ENCODE measurements around the gene CELSR1.

DNA sequence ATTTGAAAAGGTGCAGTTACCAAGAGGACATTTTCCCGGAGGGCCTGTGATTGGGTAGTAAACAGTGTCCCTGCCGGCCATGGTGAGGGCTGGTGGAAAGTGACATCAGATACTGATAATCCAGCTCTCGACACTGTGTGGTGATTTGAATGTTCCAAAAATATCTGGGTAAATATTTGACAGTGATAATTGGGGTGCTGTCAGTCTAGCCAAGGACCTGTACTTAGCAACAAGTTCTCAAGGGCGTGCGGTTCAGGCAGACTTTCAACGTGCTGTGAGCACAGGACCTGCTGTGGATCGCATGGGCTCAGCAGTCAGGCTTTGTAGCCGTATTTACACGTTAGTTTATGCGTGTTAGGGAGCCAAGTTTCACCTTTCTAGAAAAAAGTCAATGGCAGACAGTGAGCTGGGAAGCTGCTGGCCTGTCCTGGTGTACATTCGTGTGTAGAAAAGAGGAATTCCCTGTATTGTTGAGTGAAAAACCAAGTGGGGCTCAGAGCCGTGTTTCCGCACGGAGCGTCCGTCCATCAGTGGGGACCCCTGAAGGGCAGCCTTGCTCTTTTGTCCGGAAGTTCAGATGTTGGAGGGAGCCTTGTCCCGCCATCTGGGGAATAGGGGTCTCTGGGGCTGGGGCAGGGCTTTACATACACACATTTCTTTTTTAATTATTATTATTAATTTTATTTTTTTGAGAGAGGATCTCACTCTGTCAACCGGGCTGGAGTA is 190.6 kb downstream of the CELSR1 start:
- TF ChIP-seq TMF1 (CRISPR knock-in tag; IDR thresholded peaks at IDR 0.05; ENCODE audit: low read depth) (no peak), ZFP36 (IDR thresholded peaks at IDR 0.05; ENCODE audit: borderline replicate concordance, low read depth, low read length, partially characterized antibody) (no peak), ZNF670 (CRISPR knock-in tag; IDR thresholded peaks at IDR 0.05; ENCODE audit: borderline replicate concordance) (no peak), CENPX (CRISPR knock-in tag; IDR thresholded peaks at IDR 0.05) (no peak), FOXM1 (CRISPR knock-in tag; IDR thresholded peaks at IDR 0.05) (no peak), MAFG (CRISPR knock-in tag; IDR thresholded peaks at IDR 0.05) (no peak), CEBPG (CRISPR knock-in tag; IDR thresholded peaks at IDR 0.05) (no peak), ATF7-NPFF (CRISPR knock-in tag; IDR thresholded peaks at IDR 0.05; ENCODE audit: low read depth) (no peak)
- TF ChIP-seq, protein P1, sequence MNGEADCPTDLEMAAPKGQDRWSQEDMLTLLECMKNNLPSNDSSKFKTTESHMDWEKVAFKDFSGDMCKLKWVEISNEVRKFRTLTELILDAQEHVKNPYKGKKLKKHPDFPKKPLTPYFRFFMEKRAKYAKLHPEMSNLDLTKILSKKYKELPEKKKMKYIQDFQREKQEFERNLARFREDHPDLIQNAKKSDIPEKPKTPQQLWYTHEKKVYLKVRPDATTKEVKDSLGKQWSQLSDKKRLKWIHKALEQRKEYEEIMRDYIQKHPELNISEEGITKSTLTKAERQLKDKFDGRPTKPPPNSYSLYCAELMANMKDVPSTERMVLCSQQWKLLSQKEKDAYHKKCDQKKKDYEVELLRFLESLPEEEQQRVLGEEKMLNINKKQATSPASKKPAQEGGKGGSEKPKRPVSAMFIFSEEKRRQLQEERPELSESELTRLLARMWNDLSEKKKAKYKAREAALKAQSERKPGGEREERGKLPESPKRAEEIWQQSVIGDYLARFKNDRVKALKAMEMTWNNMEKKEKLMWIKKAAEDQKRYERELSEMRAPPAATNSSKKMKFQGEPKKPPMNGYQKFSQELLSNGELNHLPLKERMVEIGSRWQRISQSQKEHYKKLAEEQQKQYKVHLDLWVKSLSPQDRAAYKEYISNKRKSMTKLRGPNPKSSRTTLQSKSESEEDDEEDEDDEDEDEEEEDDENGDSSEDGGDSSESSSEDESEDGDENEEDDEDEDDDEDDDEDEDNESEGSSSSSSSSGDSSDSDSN (CRISPR knock-in tag; IDR thresholded peaks at IDR 0.05): no peak
- TF ChIP-seq, protein P2, sequence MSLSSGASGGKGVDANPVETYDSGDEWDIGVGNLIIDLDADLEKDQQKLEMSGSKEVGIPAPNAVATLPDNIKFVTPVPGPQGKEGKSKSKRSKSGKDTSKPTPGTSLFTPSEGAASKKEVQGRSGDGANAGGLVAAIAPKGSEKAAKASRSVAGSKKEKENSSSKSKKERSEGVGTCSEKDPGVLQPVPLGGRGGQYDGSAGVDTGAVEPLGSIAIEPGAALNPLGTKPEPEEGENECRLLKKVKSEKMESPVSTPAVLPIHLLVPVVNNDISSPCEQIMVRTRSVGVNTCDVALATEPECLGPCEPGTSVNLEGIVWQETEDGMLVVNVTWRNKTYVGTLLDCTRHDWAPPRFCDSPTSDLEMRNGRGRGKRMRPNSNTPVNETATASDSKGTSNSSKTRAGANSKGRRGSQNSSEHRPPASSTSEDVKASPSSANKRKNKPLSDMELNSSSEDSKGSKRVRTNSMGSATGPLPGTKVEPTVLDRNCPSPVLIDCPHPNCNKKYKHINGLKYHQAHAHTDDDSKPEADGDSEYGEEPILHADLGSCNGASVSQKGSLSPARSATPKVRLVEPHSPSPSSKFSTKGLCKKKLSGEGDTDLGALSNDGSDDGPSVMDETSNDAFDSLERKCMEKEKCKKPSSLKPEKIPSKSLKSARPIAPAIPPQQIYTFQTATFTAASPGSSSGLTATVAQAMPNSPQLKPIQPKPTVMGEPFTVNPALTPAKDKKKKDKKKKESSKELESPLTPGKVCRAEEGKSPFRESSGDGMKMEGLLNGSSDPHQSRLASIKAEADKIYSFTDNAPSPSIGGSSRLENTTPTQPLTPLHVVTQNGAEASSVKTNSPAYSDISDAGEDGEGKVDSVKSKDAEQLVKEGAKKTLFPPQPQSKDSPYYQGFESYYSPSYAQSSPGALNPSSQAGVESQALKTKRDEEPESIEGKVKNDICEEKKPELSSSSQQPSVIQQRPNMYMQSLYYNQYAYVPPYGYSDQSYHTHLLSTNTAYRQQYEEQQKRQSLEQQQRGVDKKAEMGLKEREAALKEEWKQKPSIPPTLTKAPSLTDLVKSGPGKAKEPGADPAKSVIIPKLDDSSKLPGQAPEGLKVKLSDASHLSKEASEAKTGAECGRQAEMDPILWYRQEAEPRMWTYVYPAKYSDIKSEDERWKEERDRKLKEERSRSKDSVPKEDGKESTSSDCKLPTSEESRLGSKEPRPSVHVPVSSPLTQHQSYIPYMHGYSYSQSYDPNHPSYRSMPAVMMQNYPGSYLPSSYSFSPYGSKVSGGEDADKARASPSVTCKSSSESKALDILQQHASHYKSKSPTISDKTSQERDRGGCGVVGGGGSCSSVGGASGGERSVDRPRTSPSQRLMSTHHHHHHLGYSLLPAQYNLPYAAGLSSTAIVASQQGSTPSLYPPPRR (CRISPR knock-in tag; IDR thresholded peaks at IDR 0.05; ENCODE audit: borderline replicate concordance): no peak
- TF ChIP-seq, protein P3, sequence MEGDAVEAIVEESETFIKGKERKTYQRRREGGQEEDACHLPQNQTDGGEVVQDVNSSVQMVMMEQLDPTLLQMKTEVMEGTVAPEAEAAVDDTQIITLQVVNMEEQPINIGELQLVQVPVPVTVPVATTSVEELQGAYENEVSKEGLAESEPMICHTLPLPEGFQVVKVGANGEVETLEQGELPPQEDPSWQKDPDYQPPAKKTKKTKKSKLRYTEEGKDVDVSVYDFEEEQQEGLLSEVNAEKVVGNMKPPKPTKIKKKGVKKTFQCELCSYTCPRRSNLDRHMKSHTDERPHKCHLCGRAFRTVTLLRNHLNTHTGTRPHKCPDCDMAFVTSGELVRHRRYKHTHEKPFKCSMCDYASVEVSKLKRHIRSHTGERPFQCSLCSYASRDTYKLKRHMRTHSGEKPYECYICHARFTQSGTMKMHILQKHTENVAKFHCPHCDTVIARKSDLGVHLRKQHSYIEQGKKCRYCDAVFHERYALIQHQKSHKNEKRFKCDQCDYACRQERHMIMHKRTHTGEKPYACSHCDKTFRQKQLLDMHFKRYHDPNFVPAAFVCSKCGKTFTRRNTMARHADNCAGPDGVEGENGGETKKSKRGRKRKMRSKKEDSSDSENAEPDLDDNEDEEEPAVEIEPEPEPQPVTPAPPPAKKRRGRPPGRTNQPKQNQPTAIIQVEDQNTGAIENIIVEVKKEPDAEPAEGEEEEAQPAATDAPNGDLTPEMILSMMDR (CRISPR knock-in tag; IDR thresholded peaks at IDR 0.05): no peak
- TF ChIP-seq, protein P4, sequence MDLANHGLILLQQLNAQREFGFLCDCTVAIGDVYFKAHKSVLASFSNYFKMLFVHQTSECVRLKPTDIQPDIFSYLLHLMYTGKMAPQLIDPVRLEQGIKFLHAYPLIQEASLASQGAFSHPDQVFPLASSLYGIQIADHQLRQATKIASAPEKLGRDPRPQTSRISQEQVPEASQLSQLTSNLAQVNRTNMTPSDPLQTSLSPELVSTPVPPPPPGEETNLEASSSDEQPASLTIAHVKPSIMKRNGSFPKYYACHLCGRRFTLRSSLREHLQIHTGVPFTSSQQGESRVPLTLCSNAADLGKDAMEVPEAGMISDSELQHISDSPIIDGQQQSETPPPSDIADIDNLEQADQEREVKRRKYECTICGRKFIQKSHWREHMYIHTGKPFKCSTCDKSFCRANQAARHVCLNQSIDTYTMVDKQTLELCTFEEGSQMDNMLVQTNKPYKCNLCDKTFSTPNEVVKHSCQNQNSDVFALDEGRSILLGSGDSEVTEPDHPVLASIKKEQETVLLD (CRISPR knock-in tag; IDR thresholded peaks at IDR 0.05; ENCODE audit: low read depth): no peak
- TF ChIP-seq, protein P5, sequence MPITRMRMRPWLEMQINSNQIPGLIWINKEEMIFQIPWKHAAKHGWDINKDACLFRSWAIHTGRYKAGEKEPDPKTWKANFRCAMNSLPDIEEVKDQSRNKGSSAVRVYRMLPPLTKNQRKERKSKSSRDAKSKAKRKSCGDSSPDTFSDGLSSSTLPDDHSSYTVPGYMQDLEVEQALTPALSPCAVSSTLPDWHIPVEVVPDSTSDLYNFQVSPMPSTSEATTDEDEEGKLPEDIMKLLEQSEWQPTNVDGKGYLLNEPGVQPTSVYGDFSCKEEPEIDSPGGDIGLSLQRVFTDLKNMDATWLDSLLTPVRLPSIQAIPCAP (CRISPR knock-in tag; IDR thresholded peaks at IDR 0.05; ENCODE audit: low read depth): no peak
- TF ChIP-seq, protein P6, sequence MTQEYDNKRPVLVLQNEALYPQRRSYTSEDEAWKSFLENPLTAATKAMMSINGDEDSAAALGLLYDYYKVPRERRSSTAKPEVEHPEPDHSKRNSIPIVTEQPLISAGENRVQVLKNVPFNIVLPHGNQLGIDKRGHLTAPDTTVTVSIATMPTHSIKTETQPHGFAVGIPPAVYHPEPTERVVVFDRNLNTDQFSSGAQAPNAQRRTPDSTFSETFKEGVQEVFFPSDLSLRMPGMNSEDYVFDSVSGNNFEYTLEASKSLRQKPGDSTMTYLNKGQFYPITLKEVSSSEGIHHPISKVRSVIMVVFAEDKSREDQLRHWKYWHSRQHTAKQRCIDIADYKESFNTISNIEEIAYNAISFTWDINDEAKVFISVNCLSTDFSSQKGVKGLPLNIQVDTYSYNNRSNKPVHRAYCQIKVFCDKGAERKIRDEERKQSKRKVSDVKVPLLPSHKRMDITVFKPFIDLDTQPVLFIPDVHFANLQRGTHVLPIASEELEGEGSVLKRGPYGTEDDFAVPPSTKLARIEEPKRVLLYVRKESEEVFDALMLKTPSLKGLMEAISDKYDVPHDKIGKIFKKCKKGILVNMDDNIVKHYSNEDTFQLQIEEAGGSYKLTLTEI (CRISPR knock-in tag; conservative IDR thresholded peaks at IDR 0.05): no peak
